HFF-Myc (cell line): ENCODE data around the gene DNAI4.
"Not testable (repeated sequence)": the region's sequence is repeated elsewhere in the genome, so short reads cannot be mapped to it uniquely, and the experiment has no call there.

Source experiments
- DNase-seq: peaks from one replicate; pipeline ENCODE4 v3.0.0-alpha.2; 2011; ENCODE audit warnings: low read depth; ENCODE audit errors: extremely low read depth
- H3K4me3 ChIP-seq: replicated peaks from 2 replicates; pipeline ENCODE4 v1.5.1; 2011; ENCODE audit warnings: low read depth, mild to moderate bottlenecking, control low read depth, low read length
- CTCF ChIP-seq: IDR thresholded peaks from 2 replicates; pipeline ENCODE4 v1.5.1; 2012; ENCODE audit warnings: mild to moderate bottlenecking, low read depth, low read length, control low read depth; ENCODE audit errors: missing control alignments

The DNAI4 gene

GRCh38 chr1:66924756-66925557, at the start of gene DNAI4, which contains the start of gene MIER1:
Gene DNAI4, minus strand, starts transcription at chr1:66924856. Its CDS starts 25 bp downstream, at chr1:66924831.
Gene MIER1, plus strand, starts transcription at chr1:66924990. Its CDS starts 39 bp downstream, at chr1:66925029.
- peak; percentile 92 for DNase-seq
- no peak for TF ChIP-seq CTCF
- H3K4me3 ChIP-seq = peak within 1 kb of the TSS; percentile 94

- no peak overlapping the region for H3K4me3 ChIP-seq
- no peak for DNase-seq
- TF ChIP-seq CTCF = no peak
Measured at GRCh38 chr1:66968574-66968973, 43.9 kb upstream of the DNAI4 start.

DNA sequence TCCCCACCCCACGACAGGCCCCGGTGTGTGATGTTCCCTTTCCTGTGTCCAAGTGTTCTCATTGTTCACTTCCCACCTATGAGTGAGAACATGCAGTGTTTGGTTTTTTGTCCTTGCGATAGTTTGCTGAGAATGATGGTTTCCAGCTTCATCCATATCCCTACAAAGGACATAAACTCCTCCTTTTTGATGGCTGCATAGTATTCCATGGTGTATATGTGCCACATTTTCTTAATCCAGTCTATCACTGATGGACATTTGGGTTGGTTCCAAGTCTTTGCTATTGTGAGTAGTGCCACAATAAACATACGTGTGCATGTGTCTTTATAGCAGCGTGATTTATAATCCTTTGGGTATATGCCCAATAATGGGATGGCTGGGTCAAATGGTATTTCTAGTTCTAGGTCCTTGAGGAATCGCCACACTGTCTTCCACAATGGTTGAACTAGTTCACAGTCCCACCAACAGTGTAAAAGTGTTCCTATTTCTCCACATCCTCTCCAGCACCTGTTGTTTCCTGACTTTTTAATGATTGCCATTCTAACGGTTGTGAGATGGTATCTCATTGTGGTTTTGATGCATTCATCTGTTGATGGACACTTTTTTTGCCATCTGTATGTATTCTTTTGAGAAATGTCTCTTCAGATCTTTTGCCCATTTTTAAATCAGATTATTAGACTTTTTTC, 41.7 kb upstream of the DNAI4 start:
- DNase-seq, H3K4me3 ChIP-seq: not testable (repeated sequence)

DNA sequence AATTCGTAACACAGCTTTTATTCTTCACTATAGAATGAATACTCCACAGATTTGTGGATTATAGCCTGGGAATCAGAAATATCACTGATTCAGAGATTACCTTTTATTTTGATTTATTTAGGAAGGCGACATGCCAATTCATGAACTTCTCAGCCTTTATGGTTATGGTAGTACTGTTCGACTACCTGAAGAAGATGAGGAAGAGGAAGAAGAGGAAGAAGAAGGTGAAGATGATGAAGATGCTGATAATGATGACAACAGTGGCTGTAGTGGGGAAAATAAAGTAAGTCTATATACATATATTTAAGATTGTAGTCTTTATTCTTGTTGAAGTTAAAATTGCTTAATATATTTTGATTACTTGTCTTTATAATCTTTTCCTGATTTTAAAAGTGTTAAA, 33.3 kb upstream of the DNAI4 start:
- H3K4me3 ChIP-seq = no peak overlapping the region
- TF ChIP-seq CTCF = no peak
- no peak for DNase-seq

GRCh38 chr1:66954208-66954607, 29.6 kb upstream of the DNAI4 start:
- no peak for TF ChIP-seq CTCF
- no peak for DNase-seq
- H3K4me3 ChIP-seq = no peak overlapping the region

DNA sequence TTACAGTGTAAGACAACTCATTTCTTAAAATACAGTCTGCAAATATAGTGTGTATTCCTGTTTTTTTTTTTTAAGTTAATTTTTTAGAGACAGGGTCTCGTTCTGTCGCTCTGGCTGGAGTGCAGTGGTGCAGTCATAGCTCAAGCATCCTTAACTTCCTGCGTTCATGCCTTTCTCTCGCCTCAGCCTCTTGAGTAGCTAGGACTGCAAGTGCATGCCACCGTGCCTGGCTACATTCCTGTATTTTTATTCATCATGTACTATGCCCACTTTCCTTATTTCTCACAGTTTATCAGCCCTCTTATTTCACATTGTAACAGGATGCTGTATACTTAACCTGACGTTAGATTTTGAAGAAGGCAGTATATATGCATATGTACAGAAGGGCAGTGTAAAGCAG, 26.9 kb upstream of the DNAI4 start:
- TF ChIP-seq CTCF = no peak
- DNase-seq = no peak
- no peak overlapping the region for H3K4me3 ChIP-seq

- DNase-seq = no peak
- no peak for TF ChIP-seq CTCF
- no peak overlapping the region for H3K4me3 ChIP-seq
Measured at GRCh38 chr1:66947267-66947666, 22.6 kb upstream of the DNAI4 start.
